Anterior cingulate cortex (tissue), 58 donors: ENCODE data around the gene SRRM3.
"Not testable (repeated sequence)": the region's sequence is repeated elsewhere in the genome, so short reads cannot be mapped to it uniquely, and the experiment has no call there.

Experiments
- DNase-seq, 58 donors: peaks; one replicate each; lab custom pipeline; 2025; lab: John Stamatoyannopoulos, UW

The SRRM3 gene

DNA sequence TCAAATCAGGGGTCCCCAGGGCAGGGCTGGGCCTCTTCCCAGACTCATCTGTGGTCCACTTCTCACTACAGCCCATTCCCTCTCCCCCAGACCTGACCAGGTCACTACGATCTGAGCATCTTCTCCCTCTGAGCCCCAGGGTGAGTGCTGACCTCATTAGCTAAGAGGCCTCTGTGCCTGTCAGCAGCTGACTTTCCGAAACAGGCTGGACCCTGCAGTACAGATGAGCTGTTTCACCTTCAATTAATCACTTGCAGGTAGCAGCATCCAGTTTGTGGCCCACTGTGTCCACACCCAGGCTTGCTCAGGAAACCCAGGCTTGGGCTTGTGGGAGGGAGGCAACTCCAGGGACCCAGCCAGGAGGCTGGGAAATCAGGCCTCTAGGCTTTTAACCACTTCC lies 24.3 kb downstream of the SRRM3 start:
- no peak for DNase-seq

DNA sequence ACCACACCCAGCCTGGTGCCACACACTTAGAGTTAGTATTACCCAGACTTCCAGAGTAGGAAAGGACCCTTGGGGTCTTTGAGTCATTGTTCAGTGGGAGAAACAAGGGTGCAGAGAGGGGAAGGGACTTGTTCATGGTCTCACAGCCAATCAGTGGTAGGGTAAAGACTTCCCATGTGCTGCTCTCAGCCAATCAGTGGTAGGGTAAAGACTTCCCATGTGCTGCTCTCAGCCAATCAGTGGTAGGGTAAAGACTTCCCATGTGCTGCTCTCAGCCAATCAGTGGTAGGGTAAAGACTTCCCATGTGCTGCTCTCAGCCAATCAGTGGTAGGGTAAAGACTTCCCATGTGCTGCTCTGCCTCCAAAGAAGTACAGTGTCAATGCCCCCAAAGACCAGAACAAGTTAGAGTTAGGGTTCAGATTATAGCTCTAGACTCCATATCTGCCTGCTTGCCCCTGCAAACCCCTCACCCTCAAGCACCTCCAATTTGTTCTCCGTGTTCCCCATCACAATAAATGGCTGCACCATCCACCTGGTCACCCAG lies 25.3 kb downstream of the SRRM3 start:
- not testable (repeated sequence) for DNase-seq

DNA sequence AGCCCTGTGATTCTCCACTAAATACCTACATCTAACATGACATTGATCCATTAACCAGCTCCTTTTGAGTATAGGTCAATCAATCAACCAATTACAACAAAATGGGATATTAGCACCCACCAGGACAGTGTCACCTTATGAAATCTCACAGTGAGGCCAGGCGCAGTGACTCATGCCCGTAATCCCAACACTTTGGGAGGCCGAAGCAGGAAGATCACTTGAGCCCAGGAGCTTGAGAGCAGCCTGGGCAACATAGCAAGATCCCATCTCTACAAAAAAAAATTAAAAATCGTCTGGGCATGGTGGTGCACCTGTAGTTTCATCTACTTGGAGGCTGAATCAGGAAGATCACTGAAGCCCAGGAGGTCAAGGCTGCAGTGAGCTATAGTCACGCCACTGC lies 28.5 kb downstream of the SRRM3 start:
- no peak for DNase-seq

DNA sequence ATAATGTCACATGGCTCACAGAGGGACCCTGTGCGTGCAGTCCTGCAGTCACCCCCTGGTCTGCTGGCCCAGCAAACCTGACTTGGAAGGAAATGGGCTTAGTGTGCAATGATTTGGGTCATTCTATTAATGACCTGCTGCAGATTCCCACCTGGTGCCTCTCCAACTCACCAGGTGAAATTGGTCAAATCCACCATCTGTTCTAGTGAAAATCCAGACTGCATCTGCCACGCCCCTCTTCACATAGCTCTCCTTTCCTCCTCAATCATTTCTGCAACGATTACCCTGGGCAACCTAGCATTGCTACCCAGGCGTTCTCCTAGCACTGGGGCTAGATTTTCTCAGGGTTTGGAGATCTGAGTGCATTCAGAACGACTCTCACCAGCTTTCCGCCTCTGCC lies 29.4 kb downstream of the SRRM3 start:
- no peak for DNase-seq

DNA sequence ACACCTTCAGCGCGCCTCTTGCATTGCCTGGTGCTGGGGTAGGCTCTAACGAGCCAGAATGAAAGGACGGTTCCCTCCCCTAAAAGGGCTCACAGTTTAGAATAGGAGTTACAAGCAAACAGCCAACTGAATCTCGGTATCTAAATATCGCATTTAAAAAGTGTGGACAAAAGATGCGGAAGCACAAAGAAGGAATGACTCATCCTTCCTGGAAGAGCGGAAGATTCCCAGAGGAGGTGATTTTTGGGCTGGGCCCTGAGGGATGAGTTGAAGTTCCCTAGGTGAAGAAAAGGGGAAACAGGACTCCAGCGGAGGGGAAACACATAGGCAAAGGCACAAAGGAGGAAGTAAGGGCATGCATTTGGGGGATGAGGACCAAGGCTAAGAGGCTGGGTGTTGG lies 29.9 kb downstream of the SRRM3 start:
- DNase-seq = no peak

DNA sequence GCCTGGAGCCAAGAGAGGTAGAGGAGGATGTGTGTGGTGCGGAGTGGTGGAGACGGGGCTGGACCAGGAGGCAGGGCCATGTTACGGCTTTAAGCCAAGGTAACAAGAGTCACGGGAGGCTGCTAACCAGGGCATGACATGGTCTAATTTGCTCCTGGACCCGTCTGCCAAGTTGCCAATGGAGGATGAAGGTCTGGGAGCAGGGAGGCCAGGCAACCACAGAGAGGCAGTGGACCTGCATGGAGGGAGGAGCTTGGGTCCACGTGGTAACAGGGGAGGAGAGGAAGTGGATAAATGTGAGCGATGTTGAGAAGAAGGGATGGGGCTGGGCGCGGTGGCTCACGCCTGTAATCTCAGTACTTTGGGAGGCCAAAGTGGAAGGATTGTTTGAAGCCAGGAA lies 31.0 kb downstream of the SRRM3 start:
- DNase-seq = no peak

DNA sequence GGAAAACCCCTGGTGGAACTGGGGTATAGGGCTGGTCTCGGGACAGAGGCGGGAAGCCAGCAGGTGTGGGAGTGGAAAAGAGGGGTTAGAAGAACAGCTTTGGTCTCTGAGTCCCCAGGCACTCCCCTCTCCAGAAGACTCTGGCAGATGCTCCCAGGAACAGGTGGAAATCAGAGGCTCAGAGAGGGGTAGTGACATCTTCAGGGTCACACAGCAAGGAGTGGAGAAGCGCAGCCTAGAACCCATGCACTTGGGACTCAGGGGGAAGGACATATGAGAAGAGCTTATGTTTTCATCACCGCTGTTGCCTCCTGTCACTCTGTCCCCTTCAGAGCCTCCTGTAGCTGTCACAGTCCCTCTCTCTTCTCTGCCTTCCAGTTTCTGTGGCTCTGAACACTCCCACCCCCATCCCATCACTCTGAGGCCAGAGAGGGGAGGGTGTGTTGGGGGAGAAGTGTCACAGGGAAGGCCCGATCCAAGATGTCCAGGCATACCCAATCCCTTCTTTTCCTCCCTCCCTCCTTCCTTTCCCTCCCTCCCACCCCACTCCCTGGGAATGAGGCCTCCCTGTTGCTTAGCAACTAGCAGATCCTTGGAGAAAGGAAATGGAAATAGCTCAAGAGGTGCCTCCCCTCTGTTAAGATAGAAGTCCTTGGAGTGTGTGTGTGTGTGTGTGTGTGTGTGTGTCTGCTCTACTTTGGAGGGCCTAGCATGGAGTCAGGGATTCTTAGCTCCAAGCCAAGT lies 32.0 kb downstream of the SRRM3 start:
- DNase-seq = peak in 27 of 58 donors; percentile 3 to 61 (median 21)

DNA sequence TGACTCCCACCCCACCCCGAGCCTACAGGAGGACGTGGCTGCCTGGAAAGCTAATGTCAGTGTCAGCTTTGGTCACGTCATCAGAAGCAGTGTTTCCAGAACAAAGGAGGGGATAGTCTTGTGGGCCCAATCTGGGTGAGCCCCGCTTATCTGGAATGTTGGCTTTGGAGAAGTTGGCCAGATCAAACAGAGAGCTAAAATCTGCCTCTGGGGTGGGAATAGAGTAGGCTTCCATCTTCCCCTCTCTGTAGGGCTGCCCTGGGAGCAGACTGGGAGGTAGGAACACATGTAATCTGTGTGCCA lies 32.5 kb downstream of the SRRM3 start:
- DNase-seq = peak in 1 of 58 donors; percentile 61

DNA sequence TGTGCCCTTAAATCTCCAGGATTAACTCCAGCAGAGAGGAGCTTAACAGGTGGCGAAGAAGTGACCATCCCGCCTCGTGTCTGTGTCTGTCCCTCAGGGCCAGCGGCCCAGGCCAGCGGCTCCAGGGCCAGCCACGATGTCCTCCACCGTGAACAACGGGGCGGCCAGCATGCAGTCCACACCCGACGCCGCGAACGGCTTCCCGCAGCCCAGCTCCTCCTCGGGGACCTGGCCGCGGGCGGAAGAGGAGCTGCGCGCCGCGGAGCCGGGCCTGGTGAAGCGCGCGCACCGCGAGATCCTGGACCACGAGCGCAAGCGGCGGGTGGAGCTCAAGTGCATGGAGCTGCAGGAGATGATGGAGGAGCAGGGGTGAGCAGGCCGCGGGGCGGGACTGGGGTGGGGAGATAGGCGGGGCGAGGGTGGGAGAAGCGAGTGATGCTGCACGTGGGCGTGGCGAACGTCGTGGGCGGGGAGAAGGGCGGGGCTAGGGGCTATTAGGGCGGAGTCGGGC lies 33.3 kb downstream of the SRRM3 start:
- DNase-seq = peak in 53 of 58 donors; percentile 9 to 85 (median 57)

DNA sequence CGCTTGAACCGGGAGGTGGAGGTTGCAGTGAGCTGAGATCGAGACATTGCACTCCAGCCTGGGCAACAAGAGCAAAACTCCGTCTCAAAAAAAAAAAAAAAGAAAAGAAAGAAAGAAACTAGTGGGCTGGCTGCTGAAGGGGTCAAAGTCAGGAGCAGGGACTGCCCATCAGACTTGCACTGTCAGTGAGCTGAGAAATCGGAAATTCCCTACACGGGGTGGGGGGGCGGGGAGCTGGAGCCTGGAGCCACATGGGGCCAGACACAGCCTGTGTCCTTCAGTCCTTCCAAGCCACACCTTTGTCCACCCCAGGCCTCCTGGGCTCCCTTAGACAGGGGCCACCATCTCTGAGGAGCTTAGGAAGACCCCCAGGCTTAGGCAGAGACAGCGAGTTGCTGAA lies 34.5 kb downstream of the SRRM3 start:
- no peak for DNase-seq

DNA sequence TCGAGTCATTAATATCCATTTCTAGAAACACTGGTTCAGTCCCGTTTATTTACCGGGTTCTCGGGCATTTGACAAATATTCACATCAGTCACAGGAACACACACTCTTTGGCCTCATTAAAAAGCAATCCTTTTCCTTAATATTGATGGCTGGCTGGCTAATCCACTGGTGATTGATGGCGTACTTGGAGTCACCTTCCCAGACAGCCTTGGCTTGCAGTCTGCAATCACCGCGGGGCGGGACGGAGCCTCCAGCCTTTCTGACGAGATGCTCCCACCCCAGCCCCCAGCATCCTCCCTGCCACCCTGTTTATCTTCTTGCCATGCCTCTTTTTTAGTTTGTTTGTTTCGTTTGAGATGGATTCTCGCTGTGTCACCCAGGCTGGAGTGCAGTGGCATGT lies 36.6 kb downstream of the SRRM3 start:
- DNase-seq = no peak

DNA sequence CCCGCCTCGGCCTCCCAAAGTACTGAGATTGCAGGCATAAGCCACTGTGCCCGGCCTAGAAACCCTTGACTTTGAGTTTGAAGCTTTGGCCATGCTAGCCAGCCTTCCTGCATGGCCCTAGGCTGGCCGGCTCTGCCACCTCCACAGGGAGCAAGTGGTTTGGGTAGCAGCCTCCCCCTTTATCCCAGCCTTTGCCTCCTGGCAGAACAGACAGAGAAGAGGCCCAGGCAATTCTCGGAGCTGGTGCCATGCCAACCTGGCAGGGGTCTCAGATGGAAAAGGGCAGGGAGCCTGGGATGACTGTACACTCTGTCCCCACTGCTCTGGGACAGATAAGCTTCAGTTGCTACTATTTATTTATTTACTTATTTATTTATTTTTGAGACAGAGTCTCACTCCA lies 39.4 kb downstream of the SRRM3 start:
- no peak for DNase-seq

DNA sequence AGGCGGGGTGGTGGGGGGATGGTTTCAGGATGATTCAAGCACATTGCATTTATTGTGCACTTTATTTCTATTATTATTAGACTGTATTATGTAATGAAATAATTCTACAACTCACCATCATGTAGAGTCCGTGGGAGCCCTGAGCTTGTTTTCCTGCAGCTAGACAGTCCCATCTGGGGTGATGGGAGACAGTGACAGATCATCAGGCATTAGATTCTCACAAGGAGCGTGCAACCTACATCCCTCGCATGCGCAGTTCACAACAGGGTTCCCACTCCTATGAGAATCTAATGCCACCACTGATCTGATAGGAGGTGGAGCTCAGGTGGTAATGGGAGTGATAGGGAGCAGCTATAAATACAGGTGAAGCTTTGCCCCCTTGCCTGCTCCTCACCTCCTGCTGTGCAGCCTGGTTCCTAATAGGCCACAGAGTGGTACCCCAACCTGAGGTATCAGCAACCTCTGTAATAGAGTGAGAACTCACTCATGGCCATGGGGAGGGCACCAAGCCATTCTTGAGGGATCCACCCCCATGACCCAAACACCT lies 40.9 kb downstream of the SRRM3 start:
- not testable (repeated sequence) for DNase-seq

DNA sequence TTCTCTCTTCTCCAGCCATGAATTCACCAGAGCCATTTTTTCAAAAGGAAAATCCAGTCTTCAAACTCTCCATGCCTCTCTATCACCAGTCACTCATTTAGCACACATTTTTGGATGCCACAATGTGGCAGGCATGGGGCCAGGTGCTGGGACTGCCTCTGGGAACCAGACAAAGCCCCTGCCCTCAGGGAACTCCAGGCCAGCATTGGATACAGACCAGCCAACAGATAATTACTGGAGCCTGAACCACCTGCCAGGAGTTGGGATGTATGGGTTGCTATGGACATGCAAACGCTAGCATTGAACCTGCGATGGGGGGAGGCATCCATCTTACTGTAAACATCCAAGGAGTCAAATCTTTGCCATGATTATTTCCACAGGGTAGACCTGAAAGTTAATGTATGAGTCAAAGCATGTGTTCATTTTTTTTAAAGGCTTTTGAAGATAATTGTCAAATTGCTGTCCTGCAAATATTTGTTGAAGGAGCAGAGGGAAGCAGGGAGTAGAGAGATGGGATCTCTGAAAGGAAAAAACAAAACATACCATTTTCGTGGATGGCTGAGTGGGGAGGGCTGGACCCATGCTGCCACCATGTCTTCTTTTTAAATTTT lies 43.2 kb downstream of the SRRM3 start:
- no peak for DNase-seq

DNA sequence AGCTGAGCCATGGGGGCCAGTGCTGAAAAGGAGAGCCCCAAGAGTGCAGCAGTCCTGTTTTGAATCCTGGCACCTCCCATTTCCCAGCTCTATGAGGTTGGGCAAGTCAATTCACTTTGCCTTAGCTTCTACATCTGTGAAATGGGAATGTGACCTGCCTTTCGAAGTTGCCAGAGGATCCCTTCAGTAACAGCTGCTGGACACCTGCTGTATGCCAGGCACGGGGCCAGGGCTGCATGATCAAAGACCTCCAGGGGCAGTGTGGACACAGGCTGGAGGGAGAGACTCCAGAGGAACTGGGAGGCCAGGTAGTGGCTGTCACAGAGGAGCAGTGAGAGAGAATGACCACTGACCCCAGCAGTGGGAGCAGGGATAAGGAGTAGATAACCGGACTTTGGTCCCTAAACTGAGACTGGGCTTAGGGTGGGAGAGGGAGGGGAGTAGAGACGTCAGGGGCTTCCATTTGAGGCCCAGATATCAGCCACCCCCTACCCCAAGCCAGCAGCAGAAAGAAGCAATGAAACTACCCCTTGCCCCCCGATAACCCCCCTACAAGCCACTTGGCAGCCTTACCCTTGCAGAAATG lies 45.2 kb downstream of the SRRM3 start:
- DNase-seq = no peak

DNA sequence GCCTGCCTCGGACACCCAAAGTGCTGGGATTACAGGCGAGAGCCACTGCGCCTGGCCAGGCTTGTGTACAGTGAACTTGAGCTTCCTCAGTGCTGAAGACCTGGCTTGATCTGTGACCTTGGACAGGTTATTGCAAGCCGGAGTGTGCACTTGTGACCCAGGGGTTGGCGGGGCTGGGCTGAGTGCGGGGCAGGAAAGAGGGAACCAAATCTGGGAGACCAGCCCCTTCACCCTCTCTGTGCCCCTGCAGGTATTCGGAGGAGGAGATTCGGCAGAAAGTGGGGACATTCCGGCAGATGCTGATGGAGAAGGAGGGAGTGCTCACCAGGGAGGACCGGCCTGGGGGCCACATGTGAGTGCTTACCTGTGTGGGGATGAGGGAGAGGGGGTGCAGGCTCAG lies 46.2 kb downstream of the SRRM3 start:
- DNase-seq = no peak

DNA sequence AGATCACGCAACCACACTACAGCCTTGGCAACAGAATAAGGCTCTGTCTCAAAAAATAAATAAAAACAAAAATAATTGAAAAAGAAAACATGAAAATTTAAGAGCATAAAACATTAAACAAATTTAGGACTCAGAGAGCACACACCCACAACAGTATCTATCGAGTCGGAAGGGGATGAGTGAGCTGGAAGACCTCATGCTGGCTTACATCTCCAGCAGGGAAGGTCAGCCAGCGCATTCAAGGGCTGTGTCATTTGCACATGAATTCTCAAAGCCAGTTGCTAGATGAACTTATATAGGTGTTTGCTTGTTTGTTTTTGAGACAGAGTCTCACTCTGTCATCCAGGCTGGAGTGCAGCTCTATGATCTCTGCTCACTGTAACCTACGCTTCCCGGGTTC lies 50.3 kb downstream of the SRRM3 start:
- no peak for DNase-seq

DNA sequence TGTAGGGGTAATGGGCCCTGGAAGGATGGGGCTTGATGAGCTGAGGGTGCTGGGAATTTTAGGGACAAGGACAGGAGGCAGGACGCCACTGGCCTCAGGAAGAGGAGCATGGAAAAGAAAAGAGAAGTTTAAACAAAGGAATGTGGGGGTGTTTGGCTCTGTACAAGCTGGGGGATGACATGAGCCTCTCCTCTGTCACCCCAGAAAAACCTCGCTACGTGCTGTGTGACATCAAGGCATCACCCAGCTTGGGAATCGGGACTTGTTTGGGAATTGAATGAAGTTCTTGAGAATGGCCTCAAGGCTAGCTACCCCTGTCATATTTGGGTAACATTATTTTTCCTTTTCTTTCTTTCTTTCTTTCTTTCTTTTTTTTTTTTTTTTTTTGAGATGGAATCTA lies 53.1 kb downstream of the SRRM3 start:
- DNase-seq = peak in 1 of 58 donors; percentile 18

DNA sequence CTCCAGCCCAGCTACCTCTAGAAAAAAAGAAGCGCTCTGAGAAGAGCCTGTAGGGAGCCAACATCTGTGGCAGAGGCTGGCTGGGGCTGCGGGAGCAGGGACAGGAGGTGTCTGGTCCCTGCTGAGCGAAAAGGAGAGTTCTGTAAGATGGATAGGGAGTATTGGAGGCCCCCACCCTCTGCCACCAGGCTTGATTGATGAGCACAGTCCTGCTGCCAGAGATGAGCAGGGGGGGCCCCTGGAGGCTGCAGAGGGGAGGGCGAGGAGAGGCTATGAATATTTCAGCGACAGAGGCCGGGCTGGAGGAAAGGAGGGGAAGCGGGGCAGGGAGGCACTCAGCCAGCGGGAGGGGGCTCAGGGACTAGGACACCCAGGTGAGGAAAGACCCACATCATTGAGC lies 56.3 kb downstream of the SRRM3 start:
- no peak for DNase-seq

DNA sequence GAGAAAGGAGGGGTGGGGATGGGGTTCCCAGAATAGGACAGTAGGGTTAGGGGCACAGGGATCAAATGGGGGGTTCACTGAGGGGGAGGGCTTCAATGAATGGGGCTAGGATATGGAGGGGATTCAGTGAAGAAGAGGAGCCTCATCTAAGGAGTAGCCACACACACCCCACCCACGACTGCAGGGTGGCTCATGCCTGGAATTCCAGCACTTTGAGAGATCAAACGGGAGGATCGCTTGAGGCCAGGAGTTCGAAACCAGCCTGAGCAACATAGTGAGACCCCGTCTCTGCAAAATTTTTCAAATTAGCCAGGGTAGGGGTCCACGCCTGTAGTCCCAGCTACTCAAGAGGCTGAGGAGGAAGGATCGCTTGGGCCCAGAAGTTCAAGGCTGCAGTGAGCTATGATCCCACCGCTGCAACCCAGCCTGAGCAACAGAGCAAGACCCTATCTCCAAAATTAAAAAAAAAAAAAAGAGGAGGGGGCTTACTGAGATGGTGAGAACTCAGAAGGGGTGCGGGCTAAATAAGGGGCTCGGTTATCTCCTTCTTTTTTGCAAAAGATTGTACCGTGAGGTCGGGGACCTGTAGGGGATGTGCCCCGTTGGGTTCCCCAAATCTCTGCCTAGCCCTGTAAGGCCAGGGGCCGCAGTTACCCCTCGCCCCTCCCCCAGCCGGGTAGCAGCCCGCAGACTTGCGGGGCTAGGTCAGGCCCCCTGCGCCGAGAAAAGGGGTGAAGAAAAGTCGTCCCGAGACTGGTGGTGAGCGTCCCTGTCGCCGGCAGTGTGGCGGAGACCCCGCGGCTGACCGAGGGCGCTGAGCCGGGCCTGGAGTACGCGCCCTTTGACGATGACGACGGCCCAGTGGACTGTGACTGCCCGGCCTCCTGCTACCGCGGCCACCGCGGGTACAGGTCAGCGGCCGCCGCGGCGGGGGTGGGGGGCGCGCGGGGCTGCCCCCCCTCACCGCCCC lies 57.7 kb downstream of the SRRM3 start:
- DNase-seq = no peak
